Lung (tissue), 12 donors: ENCODE measurements around the gene CELSR1. TPM values are rescaled to one million over a fixed set of nuclear protein-coding genes. Genes with fewer than 3 reads are reported as not detected.

Experiments used
- ATAC-seq: fragments of 200-7000 bp; cut with Tn5 transposase; one replicate; pipeline ENCODE4 v1.9.1; 2020; ENCODE audit warnings: moderate number of reproducible peaks; ENCODE audit not compliant: insufficient read depth, low FRiP score
- DNase-seq, 3 donors: peaks; one replicate each; pipeline ENCODE4 v3.0.0-alpha.2; 2013 to 2017
- H3K27ac ChIP-seq, 2 donors: one replicate each; pipeline ENCODE4 v1.5.1; 2013; ENCODE audit warnings: mild to moderate bottlenecking in 2 of 2, moderate library complexity in 2 of 2, control low read depth in 1 of 2, inconsistent platforms in 1 of 2, low read depth in 1 of 2, low read length in 1 of 2
- H3K27me3 ChIP-seq, 3 donors: one replicate each; pipeline ENCODE4 v1.5.1; 2013; ENCODE audit warnings: low read length in 2 of 3; ENCODE audit not compliant: control insufficient read depth in 3 of 3, insufficient read depth in 3 of 3
- H3K36me3 ChIP-seq, 4 donors: one replicate each; pipeline ENCODE4 v1.5.1; 2013; ENCODE audit warnings: low read length in 4 of 4, mild to moderate bottlenecking in 1 of 4, moderate library complexity in 1 of 4; ENCODE audit not compliant: control insufficient read depth in 4 of 4, insufficient read depth in 4 of 4
- H3K4me1 ChIP-seq, 5 donors: one replicate each; pipeline ENCODE4 v1.5.1; 2013; ENCODE audit warnings: low read length in 5 of 5, mild to moderate bottlenecking in 2 of 5, moderate library complexity in 1 of 5; ENCODE audit not compliant: control insufficient read depth in 5 of 5, insufficient read depth in 5 of 5
- H3K4me3 ChIP-seq: one replicate; pipeline ENCODE4 v1.5.1; 2013; ENCODE audit warnings: mild to moderate bottlenecking, control low read depth, moderate library complexity
- H3K9ac ChIP-seq, 2 donors: one replicate each; pipeline ENCODE4 v1.5.1; 2013; ENCODE audit warnings: low read length in 2 of 2, control low read depth in 1 of 2; ENCODE audit not compliant: insufficient read depth in 1 of 2
- H3K9me3 ChIP-seq, 4 donors: one replicate each; pipeline ENCODE4 v1.5.1; 2013; ENCODE audit warnings: low read length in 3 of 4, mild to moderate bottlenecking in 1 of 4, moderate library complexity in 1 of 4; ENCODE audit not compliant: control insufficient read depth in 4 of 4, insufficient read depth in 3 of 4
- WGBS, 2 donors: extraction: QIAGEN DNeasy Blood & Tissue Kit; methylation state at CpG; one replicate each; pipeline ENCODE4 v1.1.7; 2013; 5-methylcytosine and 5-hydroxymethylcytosine counted together
- polyA plus RNA-seq, 2 donors: library from polyadenylated mRNA; stranded (reverse); fragments of 200-250 nt; gene quantifications; one replicate each; pipeline ENCODE4 v1.2.1, GENCODE V29; 2013
- total RNA-seq, 2 donors: library from RNA; depleted of rRNA in 1 of 2; stranded (reverse); fragments of >200 nt in 1 of 2; gene quantifications; one replicate each; pipeline ENCODE4 v1.2.1, GENCODE V29; 2014 to 2021
- TF ChIP-seq, protein P1 (sequence below): IDR thresholded peaks from 2 replicates; pipeline ENCODE4 v1.5.1; 2012; ENCODE audit warnings: mild to moderate bottlenecking; ENCODE audit errors: control extremely low read depth, extremely low read depth
- donor health status: control.
- donor health status: control.
- donor health status: Bipolar disorder and iron deficiency.
- donor health status: healthy.
- donor health status: DM: yes; HTN: yes; CAD: no.

The CELSR1 gene
- total and polyA plus RNA-seq, 4 donors = 14.0 to 65.9 (median 32.7) TPM

- H3K27me3 ChIP-seq = no peaks in the 10 kb centered on the region
- H3K4me1 ChIP-seq = peaks cover 0 to 7% (median 0%) of the 10 kb centered on the region in 5 donors
- DNase-seq = no peak
- H3K9me3 ChIP-seq = no peaks in the 10 kb centered on the region
- peaks cover 0 to 21% (median 0%) of the 10 kb centered on the region in 4 donors for H3K36me3 ChIP-seq
- WGBS, 2 donors = 71 to 75% methylated on average over 14 of the region's 14 CpGs
- TF ChIP-seq, protein P1, sequence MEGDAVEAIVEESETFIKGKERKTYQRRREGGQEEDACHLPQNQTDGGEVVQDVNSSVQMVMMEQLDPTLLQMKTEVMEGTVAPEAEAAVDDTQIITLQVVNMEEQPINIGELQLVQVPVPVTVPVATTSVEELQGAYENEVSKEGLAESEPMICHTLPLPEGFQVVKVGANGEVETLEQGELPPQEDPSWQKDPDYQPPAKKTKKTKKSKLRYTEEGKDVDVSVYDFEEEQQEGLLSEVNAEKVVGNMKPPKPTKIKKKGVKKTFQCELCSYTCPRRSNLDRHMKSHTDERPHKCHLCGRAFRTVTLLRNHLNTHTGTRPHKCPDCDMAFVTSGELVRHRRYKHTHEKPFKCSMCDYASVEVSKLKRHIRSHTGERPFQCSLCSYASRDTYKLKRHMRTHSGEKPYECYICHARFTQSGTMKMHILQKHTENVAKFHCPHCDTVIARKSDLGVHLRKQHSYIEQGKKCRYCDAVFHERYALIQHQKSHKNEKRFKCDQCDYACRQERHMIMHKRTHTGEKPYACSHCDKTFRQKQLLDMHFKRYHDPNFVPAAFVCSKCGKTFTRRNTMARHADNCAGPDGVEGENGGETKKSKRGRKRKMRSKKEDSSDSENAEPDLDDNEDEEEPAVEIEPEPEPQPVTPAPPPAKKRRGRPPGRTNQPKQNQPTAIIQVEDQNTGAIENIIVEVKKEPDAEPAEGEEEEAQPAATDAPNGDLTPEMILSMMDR = no peak
- H3K27ac ChIP-seq = no peak overlapping the region
- no peak overlapping the region for H3K9ac ChIP-seq
- no peak for ATAC-seq
- no peak overlapping the region for H3K4me3 ChIP-seq
These were observed 143.5 kb downstream of the CELSR1 start for GRCh38 chr22:46393873-46394272.

GRCh38 chr22:46392137-46392844 is 145.1 kb downstream of the CELSR1 start:
- TF ChIP-seq, protein P1 = no peak
- Histone ChIP-seq H3K9ac (no peak overlapping the region), H3K9me3 (no peaks in the 10 kb centered on the region), H3K4me1 (peaks cover 0 to 7% (median 0%) of the 10 kb centered on the region in 5 donors), H3K27ac (no peak overlapping the region), H3K27me3 (no peaks in the 10 kb centered on the region), H3K36me3 (peaks cover 0 to 14% (median 0%) of the 10 kb centered on the region in 4 donors), H3K4me3 (no peak overlapping the region)
- 89 to 93% methylated on average over 16 of the region's 16 CpGs for WGBS, 2 donors
- DNase-seq = no peak
- ATAC-seq = no peak

- TF ChIP-seq, protein P1 = no peak
- H3K27me3 ChIP-seq = no peaks in the 10 kb centered on the region
- peaks cover 0 to 13% (median 0%) of the 10 kb centered on the region in 4 donors for H3K36me3 ChIP-seq
- H3K9me3 ChIP-seq = no peaks in the 10 kb centered on the region
- no peak overlapping the region for H3K9ac ChIP-seq
- H3K4me1 ChIP-seq = peaks cover 0 to 7% (median 0%) of the 10 kb centered on the region in 5 donors
- WGBS, 2 donors = 92 to 94% methylated on average over 35 to 36 of the region's 36 CpGs
- DNase-seq (no peak), ATAC-seq (no peak)
- no peak overlapping the region for H3K4me3 ChIP-seq
- no peak overlapping the region for H3K27ac ChIP-seq
These were observed 145.8 kb downstream of the CELSR1 start for GRCh38 chr22:46391486-46392136.
